ENCODE results near the gene ATXN2.

ATXN2 gene

DNA sequence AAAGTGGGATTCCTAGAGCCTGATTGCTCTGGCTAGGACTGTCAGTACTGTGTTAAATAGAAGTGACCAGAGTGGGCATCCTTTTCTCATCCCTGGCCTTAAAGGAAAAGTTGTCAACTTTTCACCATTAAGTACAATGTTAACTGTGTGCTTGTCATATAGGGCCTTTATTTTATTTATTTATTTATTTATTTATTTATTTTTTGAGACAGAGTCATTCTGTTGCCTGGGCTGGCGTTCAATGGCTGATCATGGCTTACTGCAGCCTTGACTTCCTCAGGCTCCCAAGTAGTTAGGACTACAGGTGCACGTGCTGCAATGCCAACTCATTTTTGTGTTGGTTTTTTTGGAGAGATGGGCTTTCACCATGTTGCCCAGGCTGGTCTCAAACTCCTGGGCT lies 181.8 kb downstream of the ATXN2 start:
- no peaks in the 10 kb centered on the region for H3K9me3 Mint-ChIP-seq
- no peak overlapping the region for H3K4me3 Mint-ChIP-seq
- TF ChIP-seq, protein P1, sequence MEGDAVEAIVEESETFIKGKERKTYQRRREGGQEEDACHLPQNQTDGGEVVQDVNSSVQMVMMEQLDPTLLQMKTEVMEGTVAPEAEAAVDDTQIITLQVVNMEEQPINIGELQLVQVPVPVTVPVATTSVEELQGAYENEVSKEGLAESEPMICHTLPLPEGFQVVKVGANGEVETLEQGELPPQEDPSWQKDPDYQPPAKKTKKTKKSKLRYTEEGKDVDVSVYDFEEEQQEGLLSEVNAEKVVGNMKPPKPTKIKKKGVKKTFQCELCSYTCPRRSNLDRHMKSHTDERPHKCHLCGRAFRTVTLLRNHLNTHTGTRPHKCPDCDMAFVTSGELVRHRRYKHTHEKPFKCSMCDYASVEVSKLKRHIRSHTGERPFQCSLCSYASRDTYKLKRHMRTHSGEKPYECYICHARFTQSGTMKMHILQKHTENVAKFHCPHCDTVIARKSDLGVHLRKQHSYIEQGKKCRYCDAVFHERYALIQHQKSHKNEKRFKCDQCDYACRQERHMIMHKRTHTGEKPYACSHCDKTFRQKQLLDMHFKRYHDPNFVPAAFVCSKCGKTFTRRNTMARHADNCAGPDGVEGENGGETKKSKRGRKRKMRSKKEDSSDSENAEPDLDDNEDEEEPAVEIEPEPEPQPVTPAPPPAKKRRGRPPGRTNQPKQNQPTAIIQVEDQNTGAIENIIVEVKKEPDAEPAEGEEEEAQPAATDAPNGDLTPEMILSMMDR (IDR thresholded peaks at IDR 0.05; ENCODE audit: unreplicated experiment in 3 of 3), result no peak
- no peaks in the 10 kb centered on the region for H3K36me3 Mint-ChIP-seq (ENCODE audit: low read depth)
- no peaks in the 10 kb centered on the region for H3K27me3 Mint-ChIP-seq (ENCODE audit: low read depth)
- H3K27ac Mint-ChIP-seq, result no peak overlapping the region
- peaks cover 16% of the 10 kb centered on the region for H3K4me1 Mint-ChIP-seq

GRCh38 chr12:111414711-111415252 lies 184.3 kb downstream of the ATXN2 start:
- H3K4me3 Mint-ChIP-seq, result no peak overlapping the region
- TF ChIP-seq, protein P1 (IDR thresholded peaks at IDR 0.05; ENCODE audit: unreplicated experiment in 3 of 3), result no peak
- H3K27me3 Mint-ChIP-seq (ENCODE audit: low read depth), result no peaks in the 10 kb centered on the region
- no peaks in the 10 kb centered on the region for H3K9me3 Mint-ChIP-seq
- peaks cover 20% of the 10 kb centered on the region for H3K4me1 Mint-ChIP-seq
- no peaks in the 10 kb centered on the region for H3K36me3 Mint-ChIP-seq (ENCODE audit: low read depth)
- H3K27ac Mint-ChIP-seq, result no peak overlapping the region

GRCh38 chr12:111413442-111414086 lies 185.6 kb downstream of the ATXN2 start:
- H3K4me1 Mint-ChIP-seq, result peaks cover 20% of the 10 kb centered on the region
- TF ChIP-seq, protein P1 (IDR thresholded peaks at IDR 0.05; ENCODE audit: unreplicated experiment in 3 of 3), result no peak
- no peaks in the 10 kb centered on the region for H3K27me3 Mint-ChIP-seq (ENCODE audit: low read depth)
- H3K9me3 Mint-ChIP-seq, result no peaks in the 10 kb centered on the region
- H3K4me3 Mint-ChIP-seq, result no peak overlapping the region
- H3K36me3 Mint-ChIP-seq (ENCODE audit: low read depth), result no peaks in the 10 kb centered on the region
- peak overlapping the region in 2 of 3 experiments; percentile 51 to 75 for H3K27ac Mint-ChIP-seq

- H3K4me3 Mint-ChIP-seq, result peak overlapping the region in 1 of 3 experiments; percentile 2
- H3K27me3 Mint-ChIP-seq (ENCODE audit: low read depth), result no peaks in the 10 kb centered on the region
- H3K36me3 Mint-ChIP-seq (ENCODE audit: low read depth), result no peaks in the 10 kb centered on the region
- H3K9me3 Mint-ChIP-seq, result no peaks in the 10 kb centered on the region
- H3K4me1 Mint-ChIP-seq, result peaks cover 22% of the 10 kb centered on the region
- peak overlapping the region; percentile 51 to 76 (median 75) for H3K27ac Mint-ChIP-seq
- TF ChIP-seq, protein P1 (IDR thresholded peaks at IDR 0.05; ENCODE audit: unreplicated experiment in 3 of 3), result no peak
Observed at GRCh38 chr12:111412830-111413441, 186.2 kb downstream of the ATXN2 start.

DNA sequence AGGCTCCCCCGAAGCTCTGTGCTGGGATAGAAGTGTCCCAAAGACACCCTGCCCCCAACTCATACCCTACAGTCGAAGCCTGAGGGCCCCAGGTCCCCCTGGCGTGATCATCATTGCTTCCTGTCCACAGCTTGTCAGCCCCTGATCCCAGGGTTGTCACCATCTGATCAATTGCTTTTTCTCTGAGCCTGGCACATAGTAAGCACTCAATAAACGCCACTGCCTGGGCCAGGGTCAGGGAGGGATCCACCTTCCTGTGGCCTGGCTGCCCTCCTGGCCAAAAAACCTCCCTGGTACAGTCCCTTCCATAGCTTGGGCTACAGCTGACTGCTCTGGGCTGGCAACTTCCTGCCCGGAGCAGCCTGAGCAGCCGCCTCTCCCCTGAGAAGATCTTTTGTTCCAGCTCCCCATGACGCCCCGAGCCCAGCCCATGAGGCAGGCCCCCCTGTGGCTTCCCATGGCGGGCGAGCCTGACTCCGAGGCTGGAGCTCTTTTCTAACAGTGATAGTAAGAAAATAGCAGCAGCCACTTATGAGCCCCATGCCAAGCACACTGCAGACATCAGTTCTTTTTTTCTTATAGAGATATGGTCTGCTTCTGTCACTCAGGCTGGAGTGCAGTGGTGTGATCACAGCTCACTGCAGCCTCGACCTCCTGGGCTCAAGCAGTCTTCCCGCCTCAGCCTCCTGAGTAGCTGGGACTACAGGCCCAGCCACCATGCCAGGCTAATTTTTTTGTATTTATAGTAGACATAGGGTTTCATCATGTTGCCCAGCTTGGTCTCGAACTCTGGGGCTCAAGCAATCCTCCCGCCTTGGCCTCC lies 186.9 kb downstream of the ATXN2 start:
- Mint-ChIP-seq H3K9me3 (no peaks in the 10 kb centered on the region), H3K27ac (peak overlapping the region; percentile 75 to 76 (median 75)), H3K36me3 (ENCODE audit: low read depth) (no peaks in the 10 kb centered on the region), H3K4me3 (peak overlapping the region in 1 of 3 experiments; percentile 33), H3K27me3 (ENCODE audit: low read depth) (no peaks in the 10 kb centered on the region), H3K4me1 (peaks cover 28% of the 10 kb centered on the region)
- TF ChIP-seq, protein P1 (IDR thresholded peaks at IDR 0.05; ENCODE audit: unreplicated experiment in 3 of 3), result no peak

Measured in nephron (organoid).